GM23338 (cell line): ENCODE results near the gene APBA1.

Source experiments
- CREB1 ChIP-seq: fragments of 250-450 bp; sonication (Bioruptor Pico); IDR thresholded peaks from 2 replicates; pipeline ENCODE4 v1.5.0; 2020; ENCODE audit warnings: low read depth, mild to moderate bottlenecking, moderate library complexity
- EZH2 ChIP-seq: fragments of 200-600 bp; sonication (generic); IDR thresholded peaks from one replicate; pipeline ENCODE4 v1.8.0; 2017; ENCODE audit warnings: antibody characterized with exemption, mild to moderate bottlenecking, low read depth; ENCODE audit not compliant: unreplicated experiment
- EZH2phosphoT487 ChIP-seq: fragments of 200-600 bp; sonication (generic); IDR thresholded peaks from one replicate; pipeline ENCODE4 v1.8.1; 2018; ENCODE audit warnings: antibody characterized with exemption; ENCODE audit not compliant: unreplicated experiment
- JUNB ChIP-seq: IDR thresholded peaks from one replicate; pipeline ENCODE4 v1.6.1; 2016; ENCODE audit warnings: antibody characterized with exemption; ENCODE audit not compliant: unreplicated experiment
- NANOG ChIP-seq: IDR thresholded peaks from 2 replicates; pipeline ENCODE4 v1.6.1; 2016; ENCODE audit warnings: antibody characterized with exemption, borderline replicate concordance
- POLR2AphosphoS5 ChIP-seq: IDR thresholded peaks from 2 replicates; pipeline ENCODE4 v1.6.1; 2016; ENCODE audit warnings: antibody characterized with exemption, low read depth
- REST ChIP-seq: IDR thresholded peaks from one replicate; pipeline ENCODE4 v1.6.1; 2018; ENCODE audit warnings: antibody characterized with exemption; ENCODE audit not compliant: unreplicated experiment
- STAT1 ChIP-seq: IDR thresholded peaks from one replicate; pipeline ENCODE4 v1.6.1; 2016; ENCODE audit warnings: antibody characterized with exemption; ENCODE audit not compliant: unreplicated experiment
- ZNF114 ChIP-seq: fragments of 250-450 bp; sonication (Bioruptor Pico); IDR thresholded peaks from 2 replicates; pipeline ENCODE4 v1.5.0; 2020; ENCODE audit warnings: mild to moderate bottlenecking, moderate library complexity
- ZNF331 ChIP-seq: fragments of 250-450 bp; sonication (Bioruptor Pico); IDR thresholded peaks from 2 replicates; pipeline ENCODE4 v1.5.0; 2020; ENCODE audit warnings: low read depth, mild to moderate bottlenecking, moderate library complexity
- TF ChIP-seq, protein P1 (sequence below), 2 experiments: fragments of 200-600 bp in 1 of 2; sonication (generic) in 1 of 2; conservative IDR thresholded peaks; 2 replicates each; pipeline versions ENCODE4 v1.5.1 to v1.6.1; 2016 to 2017; ENCODE audit warnings: antibody characterized with exemption in 2 of 2, low read depth in 2 of 2, mild to moderate bottlenecking in 2 of 2, moderate library complexity in 1 of 2
- TF ChIP-seq, protein P2 (sequence below): IDR thresholded peaks from 2 replicates; pipeline ENCODE4 v1.6.1; 2016; ENCODE audit warnings: antibody characterized with exemption
- TF ChIP-seq, protein P3 (sequence below): fragments of 250-450 bp; sonication (Bioruptor Pico); IDR thresholded peaks from 2 replicates; pipeline ENCODE4 v1.5.0; 2020; ENCODE audit warnings: mild to moderate bottlenecking, moderate library complexity

DNA sequence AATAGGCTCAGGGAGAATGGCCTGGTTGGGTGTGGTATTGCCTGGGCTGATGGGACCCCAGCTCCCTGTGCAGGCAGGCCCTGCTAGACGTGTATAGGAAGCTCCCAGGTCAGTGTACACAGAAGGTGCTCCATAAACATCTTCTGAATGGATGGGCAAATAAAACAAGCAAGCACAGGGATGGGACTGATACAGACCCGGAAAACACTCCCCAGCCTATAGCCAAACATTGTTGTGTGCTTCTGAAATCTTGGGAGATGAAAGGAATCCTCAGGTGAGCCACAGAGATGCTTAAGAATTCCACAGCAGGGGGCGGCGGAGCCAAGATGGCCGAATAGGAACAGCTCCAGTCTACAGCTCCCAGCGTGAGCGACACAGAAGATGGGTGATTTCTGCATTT, 195.4 kb downstream of the APBA1 start:
- no peak for TF ChIP-seq EZH2
- TF ChIP-seq, protein P1, sequence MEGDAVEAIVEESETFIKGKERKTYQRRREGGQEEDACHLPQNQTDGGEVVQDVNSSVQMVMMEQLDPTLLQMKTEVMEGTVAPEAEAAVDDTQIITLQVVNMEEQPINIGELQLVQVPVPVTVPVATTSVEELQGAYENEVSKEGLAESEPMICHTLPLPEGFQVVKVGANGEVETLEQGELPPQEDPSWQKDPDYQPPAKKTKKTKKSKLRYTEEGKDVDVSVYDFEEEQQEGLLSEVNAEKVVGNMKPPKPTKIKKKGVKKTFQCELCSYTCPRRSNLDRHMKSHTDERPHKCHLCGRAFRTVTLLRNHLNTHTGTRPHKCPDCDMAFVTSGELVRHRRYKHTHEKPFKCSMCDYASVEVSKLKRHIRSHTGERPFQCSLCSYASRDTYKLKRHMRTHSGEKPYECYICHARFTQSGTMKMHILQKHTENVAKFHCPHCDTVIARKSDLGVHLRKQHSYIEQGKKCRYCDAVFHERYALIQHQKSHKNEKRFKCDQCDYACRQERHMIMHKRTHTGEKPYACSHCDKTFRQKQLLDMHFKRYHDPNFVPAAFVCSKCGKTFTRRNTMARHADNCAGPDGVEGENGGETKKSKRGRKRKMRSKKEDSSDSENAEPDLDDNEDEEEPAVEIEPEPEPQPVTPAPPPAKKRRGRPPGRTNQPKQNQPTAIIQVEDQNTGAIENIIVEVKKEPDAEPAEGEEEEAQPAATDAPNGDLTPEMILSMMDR (conservative IDR thresholded peaks at IDR 0.05; ENCODE audit: low read depth in 2 of 2), result no peak
- TF ChIP-seq REST, result no peak
- no peak for TF ChIP-seq ZNF331 (CRISPR knock-in tag)
- no peak for TF ChIP-seq POLR2AphosphoS5
- TF ChIP-seq JUNB, result no peak
- no peak for TF ChIP-seq EZH2phosphoT487
- TF ChIP-seq, protein P2, sequence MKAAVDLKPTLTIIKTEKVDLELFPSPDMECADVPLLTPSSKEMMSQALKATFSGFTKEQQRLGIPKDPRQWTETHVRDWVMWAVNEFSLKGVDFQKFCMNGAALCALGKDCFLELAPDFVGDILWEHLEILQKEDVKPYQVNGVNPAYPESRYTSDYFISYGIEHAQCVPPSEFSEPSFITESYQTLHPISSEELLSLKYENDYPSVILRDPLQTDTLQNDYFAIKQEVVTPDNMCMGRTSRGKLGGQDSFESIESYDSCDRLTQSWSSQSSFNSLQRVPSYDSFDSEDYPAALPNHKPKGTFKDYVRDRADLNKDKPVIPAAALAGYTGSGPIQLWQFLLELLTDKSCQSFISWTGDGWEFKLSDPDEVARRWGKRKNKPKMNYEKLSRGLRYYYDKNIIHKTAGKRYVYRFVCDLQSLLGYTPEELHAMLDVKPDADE, result no peak
- no peak for TF ChIP-seq CREB1 (CRISPR knock-in tag)
- no peak for TF ChIP-seq STAT1
- TF ChIP-seq NANOG, result no peak
- TF ChIP-seq, protein P3, sequence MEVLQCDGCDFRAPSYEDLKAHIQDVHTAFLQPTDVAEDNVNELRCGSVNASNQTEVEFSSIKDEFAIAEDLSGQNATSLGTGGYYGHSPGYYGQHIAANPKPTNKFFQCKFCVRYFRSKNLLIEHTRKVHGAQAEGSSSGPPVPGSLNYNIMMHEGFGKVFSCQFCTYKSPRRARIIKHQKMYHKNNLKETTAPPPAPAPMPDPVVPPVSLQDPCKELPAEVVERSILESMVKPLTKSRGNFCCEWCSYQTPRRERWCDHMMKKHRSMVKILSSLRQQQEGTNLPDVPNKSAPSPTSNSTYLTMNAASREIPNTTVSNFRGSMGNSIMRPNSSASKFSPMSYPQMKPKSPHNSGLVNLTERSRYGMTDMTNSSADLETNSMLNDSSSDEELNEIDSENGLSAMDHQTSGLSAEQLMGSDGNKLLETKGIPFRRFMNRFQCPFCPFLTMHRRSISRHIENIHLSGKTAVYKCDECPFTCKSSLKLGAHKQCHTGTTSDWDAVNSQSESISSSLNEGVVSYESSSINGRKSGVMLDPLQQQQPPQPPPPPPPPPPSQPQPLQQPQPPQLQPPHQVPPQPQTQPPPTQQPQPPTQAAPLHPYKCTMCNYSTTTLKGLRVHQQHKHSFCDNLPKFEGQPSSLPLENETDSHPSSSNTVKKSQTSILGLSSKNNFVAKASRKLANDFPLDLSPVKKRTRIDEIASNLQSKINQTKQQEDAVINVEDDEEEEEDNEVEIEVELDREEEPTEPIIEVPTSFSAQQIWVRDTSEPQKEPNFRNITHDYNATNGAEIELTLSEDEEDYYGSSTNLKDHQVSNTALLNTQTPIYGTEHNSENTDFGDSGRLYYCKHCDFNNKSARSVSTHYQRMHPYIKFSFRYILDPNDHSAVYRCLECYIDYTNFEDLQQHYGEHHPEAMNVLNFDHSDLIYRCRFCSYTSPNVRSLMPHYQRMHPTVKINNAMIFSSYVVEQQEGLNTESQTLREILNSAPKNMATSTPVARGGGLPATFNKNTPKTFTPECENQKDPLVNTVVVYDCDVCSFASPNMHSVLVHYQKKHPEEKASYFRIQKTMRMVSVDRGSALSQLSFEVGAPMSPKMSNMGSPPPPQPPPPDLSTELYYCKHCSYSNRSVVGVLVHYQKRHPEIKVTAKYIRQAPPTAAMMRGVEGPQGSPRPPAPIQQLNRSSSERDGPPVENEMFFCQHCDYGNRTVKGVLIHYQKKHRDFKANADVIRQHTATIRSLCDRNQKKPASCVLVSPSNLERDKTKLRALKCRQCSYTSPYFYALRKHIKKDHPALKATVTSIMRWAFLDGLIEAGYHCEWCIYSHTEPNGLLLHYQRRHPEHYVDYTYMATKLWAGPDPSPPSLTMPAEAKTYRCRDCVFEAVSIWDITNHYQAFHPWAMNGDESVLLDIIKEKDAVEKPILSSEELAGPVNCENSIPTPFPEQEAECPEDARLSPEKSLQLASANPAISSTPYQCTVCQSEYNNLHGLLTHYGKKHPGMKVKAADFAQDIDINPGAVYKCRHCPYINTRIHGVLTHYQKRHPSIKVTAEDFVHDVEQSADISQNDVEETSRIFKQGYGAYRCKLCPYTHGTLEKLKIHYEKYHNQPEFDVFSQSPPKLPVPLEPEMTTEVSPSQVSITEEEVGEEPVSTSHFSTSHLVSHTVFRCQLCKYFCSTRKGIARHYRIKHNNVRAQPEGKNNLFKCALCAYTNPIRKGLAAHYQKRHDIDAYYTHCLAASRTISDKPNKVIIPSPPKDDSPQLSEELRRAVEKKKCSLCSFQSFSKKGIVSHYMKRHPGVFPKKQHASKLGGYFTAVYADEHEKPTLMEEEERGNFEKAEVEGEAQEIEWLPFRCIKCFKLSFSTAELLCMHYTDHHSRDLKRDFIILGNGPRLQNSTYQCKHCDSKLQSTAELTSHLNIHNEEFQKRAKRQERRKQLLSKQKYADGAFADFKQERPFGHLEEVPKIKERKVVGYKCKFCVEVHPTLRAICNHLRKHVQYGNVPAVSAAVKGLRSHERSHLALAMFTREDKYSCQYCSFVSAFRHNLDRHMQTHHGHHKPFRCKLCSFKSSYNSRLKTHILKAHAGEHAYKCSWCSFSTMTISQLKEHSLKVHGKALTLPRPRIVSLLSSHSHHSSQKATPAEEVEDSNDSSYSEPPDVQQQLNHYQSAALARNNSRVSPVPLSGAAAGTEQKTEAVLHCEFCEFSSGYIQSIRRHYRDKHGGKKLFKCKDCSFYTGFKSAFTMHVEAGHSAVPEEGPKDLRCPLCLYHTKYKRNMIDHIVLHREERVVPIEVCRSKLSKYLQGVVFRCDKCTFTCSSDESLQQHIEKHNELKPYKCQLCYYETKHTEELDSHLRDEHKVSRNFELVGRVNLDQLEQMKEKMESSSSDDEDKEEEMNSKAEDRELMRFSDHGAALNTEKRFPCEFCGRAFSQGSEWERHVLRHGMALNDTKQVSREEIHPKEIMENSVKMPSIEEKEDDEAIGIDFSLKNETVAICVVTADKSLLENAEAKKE (CRISPR knock-in tag), result no peak
- no peak for TF ChIP-seq ZNF114 (CRISPR knock-in tag)
